Ishikawa (cell line): Measurements from ENCODE around the gene MLX.

ENCODE experiments used
- EP300 ChIP-seq: IDR thresholded peaks from 2 replicates; pipeline ENCODE4 v1.6.1; 2012; ENCODE audit warnings: borderline replicate concordance
- FOXM1 ChIP-seq: IDR thresholded peaks from 2 replicates; pipeline ENCODE4 v1.6.1; 2012; ENCODE audit warnings: low read depth, borderline replicate concordance
- MAX ChIP-seq: IDR thresholded peaks from 2 replicates; pipeline ENCODE4 v1.6.1; 2012
- RAD21 ChIP-seq: IDR thresholded peaks from 2 replicates; pipeline ENCODE4 v1.6.1; 2012; ENCODE audit warnings: low read depth
- TAF1 ChIP-seq: IDR thresholded peaks from 2 replicates; pipeline ENCODE4 v1.6.1; 2012; ENCODE audit warnings: low read depth, mild to moderate bottlenecking
- USF1 ChIP-seq: IDR thresholded peaks from 2 replicates; pipeline ENCODE4 v1.6.1; 2012

DNA sequence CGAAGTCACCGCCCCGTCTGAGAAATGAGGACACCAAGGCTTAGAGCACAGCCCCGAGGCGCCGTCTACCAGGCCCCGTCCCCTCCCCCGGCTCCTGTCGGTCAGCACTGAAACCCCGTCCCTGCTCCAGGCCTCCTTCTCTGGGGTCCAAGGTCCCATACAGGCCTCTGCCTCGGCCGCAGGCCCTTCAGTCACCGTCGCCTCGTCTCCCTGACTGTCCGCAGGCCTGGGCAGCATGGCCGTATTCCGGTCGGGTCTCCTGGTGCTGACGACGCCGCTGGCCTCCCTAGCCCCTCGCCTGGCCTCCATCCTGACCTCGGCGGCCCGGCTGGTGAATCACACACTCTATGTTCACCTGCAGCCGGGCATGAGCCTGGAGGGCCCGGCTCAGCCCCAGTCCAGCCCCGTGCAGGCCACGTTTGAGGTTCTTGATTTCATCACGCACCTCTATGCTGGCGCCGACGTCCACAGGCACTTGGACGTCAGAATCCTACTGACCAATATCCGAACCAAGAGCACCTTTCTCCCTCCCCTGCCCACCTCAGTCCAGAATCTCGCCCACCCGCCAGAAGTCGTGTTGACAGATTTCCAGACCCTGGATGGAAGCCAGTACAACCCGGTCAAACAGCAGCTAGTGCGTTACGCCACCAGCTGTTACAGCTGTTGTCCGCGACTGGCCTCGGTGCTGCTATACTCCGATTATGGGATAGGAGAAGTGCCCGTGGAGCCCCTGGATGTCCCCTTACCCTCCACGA is 4.3 kb upstream of the MLX start:
- TF ChIP-seq RAD21 (no peak), USF1 (no peak), MAX (no peak), EP300 (no peak), FOXM1 (no peak), TAF1 (peak; percentile 22; the same call in 1 of the 2 replicates)
